Measurements from ENCODE around the gene MGP.
A peak's percentile ranks its signal among the peaks of the same experiment; 100 is the strongest.

Gene MGP

DNA sequence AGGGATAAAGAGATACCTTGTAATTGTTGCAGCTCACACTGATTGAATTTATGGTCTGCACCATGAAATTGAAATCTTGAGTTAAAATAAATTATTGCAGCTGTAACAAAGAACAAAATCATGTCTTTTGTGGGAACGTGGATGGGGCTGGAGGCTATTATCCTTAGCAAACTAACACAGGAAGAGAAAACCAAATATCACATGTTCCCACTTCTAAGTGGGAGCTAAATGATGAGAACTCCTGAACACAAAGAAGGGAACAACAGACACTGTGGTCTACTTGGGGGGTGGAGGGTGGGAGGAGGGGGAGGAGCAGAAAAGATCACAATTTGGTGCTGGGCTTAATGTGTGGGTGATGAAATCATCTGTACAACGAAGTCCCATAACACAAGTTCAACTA is 30.1 kb upstream of the MGP start:
- Mint-ChIP-seq H3K9me3 (no peaks in the 10 kb centered on the region), H3K4me1 (peaks cover 11% of the 10 kb centered on the region), H3K36me3 (ENCODE audit: insufficient read depth) (peaks cover 54% of the 10 kb centered on the region), H3K27ac (ENCODE audit: low read depth) (no peak overlapping the region), H3K27me3 (no peaks in the 10 kb centered on the region), H3K4me3 (no peak overlapping the region)
- DNase-seq (ENCODE audit: low spot score in 2 of 2) (no peak), ATAC-seq (replicated peaks; ENCODE audit: extremely low read depth, poor library complexity, severe bottlenecking) (no peak)

DNA sequence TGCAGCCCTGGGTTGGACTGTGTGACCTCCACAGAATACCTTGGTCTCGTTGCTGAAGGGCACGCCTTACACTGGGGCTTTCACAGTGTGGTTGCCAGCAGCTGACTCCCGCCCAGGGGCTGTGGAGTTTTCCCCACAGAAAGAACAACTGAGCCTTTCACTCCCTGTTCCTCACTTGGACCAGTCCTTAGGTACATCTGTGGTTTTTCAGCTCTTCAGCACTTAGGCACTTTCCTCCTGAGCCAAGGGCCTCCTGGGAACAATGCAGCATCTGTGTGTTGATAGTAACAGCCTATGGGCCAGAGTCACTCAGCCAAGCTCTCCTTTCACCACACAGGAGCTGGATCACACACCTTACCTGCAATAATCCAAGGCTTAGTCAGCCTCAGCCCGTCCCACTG is 27.7 kb upstream of the MGP start:
- Mint-ChIP-seq H3K9me3 (no peaks in the 10 kb centered on the region), H3K36me3 (ENCODE audit: insufficient read depth) (peaks cover 45% of the 10 kb centered on the region), H3K27ac (ENCODE audit: low read depth) (no peak overlapping the region), H3K4me1 (peaks cover 5% of the 10 kb centered on the region), H3K4me3 (no peak overlapping the region), H3K27me3 (no peaks in the 10 kb centered on the region)
- ATAC-seq (replicated peaks; ENCODE audit: extremely low read depth, poor library complexity, severe bottlenecking) (no peak), DNase-seq (ENCODE audit: low spot score in 2 of 2) (no peak)

DNA sequence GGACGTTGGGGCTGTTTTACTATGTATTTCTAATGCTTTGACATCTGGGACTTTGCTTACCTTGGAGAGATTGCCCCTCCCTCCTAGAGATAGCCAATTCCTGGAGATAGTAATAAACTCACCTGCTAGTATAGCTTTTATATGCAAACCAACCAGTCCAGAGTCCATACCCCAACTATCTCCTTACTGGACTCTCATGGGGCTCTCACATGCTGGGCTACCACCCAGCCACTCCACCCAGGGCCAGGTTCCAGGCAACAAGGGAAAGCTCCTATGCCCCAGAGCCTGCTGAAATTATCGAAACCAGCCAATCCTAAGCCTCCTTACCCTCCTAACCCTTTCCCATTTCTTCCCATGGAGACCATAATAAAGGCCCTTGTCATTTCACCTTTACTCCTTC is 25.5 kb upstream of the MGP start:
- Mint-ChIP-seq H3K4me1 (peaks cover 5% of the 10 kb centered on the region), H3K36me3 (ENCODE audit: insufficient read depth) (peaks cover 29% of the 10 kb centered on the region)

DNA sequence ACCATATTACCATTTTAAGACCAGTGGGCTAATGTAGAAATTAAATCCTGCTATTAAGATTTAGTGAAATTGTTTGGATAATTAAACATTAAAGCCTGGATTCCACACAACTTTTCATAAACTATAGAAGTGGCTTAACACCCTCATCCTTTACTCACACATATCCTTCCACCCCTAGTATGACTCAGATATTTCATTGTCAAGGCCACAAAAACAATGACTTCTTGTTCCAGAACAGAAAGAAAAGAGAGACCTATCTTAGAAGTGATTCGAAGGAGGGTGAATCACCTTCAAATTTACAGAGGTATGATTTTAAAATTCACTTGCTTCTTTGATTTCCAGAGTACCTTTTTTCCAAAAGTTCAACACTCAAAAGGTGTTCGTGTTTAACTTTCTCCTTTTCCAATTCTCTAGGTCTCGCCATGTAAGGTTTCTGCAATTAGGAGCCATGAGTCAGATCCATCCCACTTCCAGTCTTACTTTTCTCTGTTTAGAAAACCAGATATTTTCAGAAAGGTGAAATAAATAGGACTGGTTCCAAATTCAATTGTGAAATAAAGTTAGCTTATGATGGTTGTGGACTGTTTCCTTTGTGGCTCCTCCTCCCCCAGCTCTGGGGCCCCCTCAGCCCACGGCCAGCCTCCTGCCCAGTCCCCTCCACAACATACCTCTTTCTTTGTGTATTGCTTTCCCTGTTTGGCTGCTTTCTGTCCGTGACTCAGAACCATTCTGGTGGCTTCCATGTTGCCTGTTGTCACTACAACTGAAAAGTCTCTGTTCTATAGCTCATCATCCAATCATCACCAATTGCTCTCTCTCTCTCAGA is 24.6 kb upstream of the MGP start:
- H3K9me3 Mint-ChIP-seq: no peaks in the 10 kb centered on the region
- peaks cover 8% of the 10 kb centered on the region for H3K4me1 Mint-ChIP-seq
- H3K36me3 Mint-ChIP-seq (ENCODE audit: insufficient read depth): peaks cover 21% of the 10 kb centered on the region
- peak overlapping the region; percentile 20 for H3K27ac Mint-ChIP-seq (ENCODE audit: low read depth)
- no peak overlapping the region for H3K4me3 Mint-ChIP-seq
- ATAC-seq (replicated peaks; ENCODE audit: extremely low read depth, poor library complexity, severe bottlenecking) (no peak), DNase-seq (ENCODE audit: low spot score in 2 of 2) (no peak)
- H3K27me3 Mint-ChIP-seq: no peaks in the 10 kb centered on the region

More for the DNA sequence above, 25.5 kb upstream of the MGP start:
- H3K9me3 Mint-ChIP-seq: no peaks in the 10 kb centered on the region
- ATAC-seq (replicated peaks; ENCODE audit: extremely low read depth, poor library complexity, severe bottlenecking) (no peak), DNase-seq (ENCODE audit: low spot score in 2 of 2) (no peak)
- no peak overlapping the region for H3K4me3 Mint-ChIP-seq
- H3K27me3 Mint-ChIP-seq: no peaks in the 10 kb centered on the region
- no peak overlapping the region for H3K27ac Mint-ChIP-seq (ENCODE audit: low read depth)

DNA sequence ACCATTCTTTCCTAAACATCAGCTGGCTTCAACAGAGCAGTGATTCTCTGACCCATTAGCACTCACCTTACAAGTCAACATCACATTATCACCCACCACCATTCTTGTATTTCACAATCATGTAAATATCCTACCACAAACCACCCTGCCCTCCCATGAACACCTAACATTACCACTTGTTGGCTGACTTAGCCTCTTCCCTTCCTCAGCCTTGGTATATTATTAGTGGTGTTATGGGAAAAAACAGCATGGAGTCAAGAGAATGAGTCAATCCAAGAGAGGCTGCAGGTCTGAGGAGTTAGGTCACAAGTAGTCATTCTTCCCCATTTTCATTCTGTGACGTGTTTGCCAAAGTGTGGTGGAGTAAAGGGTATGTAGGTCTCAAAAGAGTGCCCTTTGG is 22.3 kb upstream of the MGP start:
- Mint-ChIP-seq H3K36me3 (ENCODE audit: insufficient read depth) (peaks cover 8% of the 10 kb centered on the region), H3K4me1 (peaks cover 12% of the 10 kb centered on the region), H3K27ac (ENCODE audit: low read depth) (no peak overlapping the region), H3K9me3 (no peaks in the 10 kb centered on the region), H3K27me3 (no peaks in the 10 kb centered on the region), H3K4me3 (no peak overlapping the region)
- ATAC-seq (replicated peaks; ENCODE audit: extremely low read depth, poor library complexity, severe bottlenecking): no peak
- DNase-seq (ENCODE audit: low spot score in 2 of 2): no peak

DNA sequence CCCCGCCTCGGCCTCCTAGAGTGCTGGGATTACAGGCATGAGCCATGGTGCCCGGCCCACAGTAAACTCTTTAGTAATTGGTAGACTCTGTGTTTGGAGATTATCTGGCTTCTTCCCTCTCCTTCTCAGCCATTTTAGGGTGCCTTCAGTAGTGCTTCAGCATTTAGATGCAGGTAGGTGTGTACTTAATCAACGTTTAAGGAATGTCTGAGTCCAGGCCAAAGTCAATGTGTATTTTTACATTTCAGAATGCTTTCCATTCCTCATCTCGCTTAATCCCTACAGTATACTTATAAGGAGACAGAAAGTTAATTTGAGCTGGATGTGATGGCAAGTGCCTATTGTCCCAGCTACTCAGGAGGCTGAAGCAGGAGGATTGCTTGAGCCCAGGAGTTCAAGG is 20.5 kb upstream of the MGP start:
- Mint-ChIP-seq H3K9me3 (no peaks in the 10 kb centered on the region), H3K36me3 (ENCODE audit: insufficient read depth) (peaks cover 4% of the 10 kb centered on the region), H3K27me3 (no peaks in the 10 kb centered on the region), H3K4me1 (peaks cover 12% of the 10 kb centered on the region), H3K27ac (ENCODE audit: low read depth) (no peak overlapping the region), H3K4me3 (no peak overlapping the region)
- ATAC-seq (replicated peaks; ENCODE audit: extremely low read depth, poor library complexity, severe bottlenecking): no peak
- no peak for DNase-seq (ENCODE audit: low spot score in 2 of 2)

DNA sequence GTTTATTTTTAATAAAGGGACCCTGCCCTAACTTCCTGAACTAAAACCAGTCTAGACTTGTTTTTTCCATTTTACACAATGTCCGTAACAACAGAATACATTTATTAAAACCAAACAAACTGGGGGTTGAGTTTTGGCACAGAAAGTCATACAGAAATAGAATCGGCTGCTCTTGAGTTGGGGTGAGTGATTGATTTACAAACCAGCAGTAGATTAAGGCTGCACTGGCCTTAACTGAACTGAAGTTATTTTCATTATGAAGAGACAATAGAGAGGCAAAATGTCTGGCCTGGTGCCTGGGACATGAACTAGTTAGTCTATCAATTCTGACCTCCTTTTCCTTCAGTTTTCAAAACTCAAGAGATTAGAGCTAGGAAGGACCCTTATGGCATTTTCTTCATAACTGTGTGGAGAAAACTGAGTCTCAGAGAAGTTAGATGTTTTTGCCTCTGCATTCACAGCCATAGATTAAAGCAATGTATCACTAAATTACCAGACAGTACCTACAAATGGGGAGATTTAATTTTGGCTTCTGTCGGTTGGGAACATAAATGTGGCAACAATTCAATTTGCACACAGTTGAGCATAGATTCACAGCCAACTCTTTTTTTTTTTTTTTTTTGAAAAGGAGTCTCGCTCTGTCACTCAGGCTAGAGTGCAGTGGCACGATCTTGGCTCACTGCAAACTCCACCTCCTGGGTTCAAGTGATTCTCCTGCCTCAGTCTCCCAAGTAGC is 19.8 kb upstream of the MGP start:
- Mint-ChIP-seq H3K9me3 (no peaks in the 10 kb centered on the region), H3K4me3 (no peak overlapping the region), H3K27ac (ENCODE audit: low read depth) (peak overlapping the region; percentile 14), H3K36me3 (ENCODE audit: insufficient read depth) (peaks cover 4% of the 10 kb centered on the region), H3K27me3 (no peaks in the 10 kb centered on the region), H3K4me1 (peaks cover 7% of the 10 kb centered on the region)
- DNase-seq (ENCODE audit: low spot score in 2 of 2) (no peak), ATAC-seq (replicated peaks; ENCODE audit: extremely low read depth, poor library complexity, severe bottlenecking) (no peak)

DNA sequence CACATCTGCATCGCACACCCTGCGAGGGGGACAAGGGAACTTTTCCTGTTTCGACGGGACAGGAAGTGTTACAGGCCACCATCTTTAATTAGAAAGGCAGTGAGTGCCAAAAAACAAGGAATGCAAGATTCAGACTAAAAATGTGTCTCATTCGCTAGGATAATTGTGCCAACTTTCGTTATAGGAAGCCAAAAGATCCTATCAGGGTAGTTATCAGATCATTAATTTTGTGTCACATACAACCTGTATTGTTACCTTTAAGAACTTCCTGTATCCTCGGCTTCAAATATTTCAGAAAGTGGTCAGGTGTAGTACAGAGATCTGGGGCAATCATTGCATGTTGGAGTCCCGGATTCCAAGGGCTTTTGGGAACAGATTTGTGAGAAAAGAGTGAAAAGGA is 19.2 kb upstream of the MGP start:
- Mint-ChIP-seq H3K4me1 (peaks cover 7% of the 10 kb centered on the region), H3K9me3 (no peaks in the 10 kb centered on the region), H3K36me3 (ENCODE audit: insufficient read depth) (peaks cover 4% of the 10 kb centered on the region), H3K4me3 (no peak overlapping the region), H3K27me3 (no peaks in the 10 kb centered on the region), H3K27ac (ENCODE audit: low read depth) (no peak overlapping the region)
- DNase-seq (ENCODE audit: low spot score in 2 of 2) (no peak), ATAC-seq (replicated peaks; ENCODE audit: extremely low read depth, poor library complexity, severe bottlenecking) (no peak)

DNA sequence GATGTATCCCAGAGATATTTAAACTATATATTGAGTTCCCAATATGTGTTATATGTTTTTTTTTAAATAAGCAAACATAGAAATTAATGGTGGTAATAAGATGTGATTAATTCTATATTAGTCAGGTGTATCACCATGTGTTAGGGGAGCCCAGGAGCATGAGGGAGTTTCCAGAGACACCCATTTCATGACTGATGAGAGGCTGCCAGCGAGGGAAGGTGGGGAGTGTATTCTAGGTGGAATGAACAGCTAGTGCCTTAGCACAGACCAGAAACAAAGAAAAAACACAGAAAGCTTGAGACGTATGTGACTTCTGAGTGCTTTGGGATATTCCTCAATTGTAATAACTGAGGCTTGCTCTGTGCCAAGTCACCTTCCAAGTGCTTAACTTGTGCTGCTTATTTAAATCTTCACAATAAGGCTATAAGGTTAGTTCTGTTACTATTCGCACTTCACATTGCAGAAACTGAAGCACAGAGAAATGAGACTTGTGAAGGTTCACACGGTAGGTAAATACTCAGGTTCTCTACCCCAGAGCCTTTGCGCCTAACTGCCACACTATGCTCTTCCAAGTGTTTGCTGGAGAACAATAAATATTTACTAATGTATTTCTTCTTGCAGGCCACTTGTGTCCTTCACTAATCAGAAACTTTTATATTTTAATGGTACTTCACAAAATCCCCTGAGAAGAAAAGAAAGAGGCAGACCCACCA is 17.9 kb upstream of the MGP start:
- no peak for DNase-seq (ENCODE audit: low spot score in 2 of 2)
- ATAC-seq (replicated peaks; ENCODE audit: extremely low read depth, poor library complexity, severe bottlenecking): no peak
- H3K36me3 Mint-ChIP-seq (ENCODE audit: insufficient read depth): peaks cover 2% of the 10 kb centered on the region
- H3K27me3 Mint-ChIP-seq: no peaks in the 10 kb centered on the region
- no peaks in the 10 kb centered on the region for H3K9me3 Mint-ChIP-seq
- H3K4me1 Mint-ChIP-seq: peaks cover 7% of the 10 kb centered on the region
- H3K27ac Mint-ChIP-seq (ENCODE audit: low read depth): no peak overlapping the region
- no peak overlapping the region for H3K4me3 Mint-ChIP-seq

DNA sequence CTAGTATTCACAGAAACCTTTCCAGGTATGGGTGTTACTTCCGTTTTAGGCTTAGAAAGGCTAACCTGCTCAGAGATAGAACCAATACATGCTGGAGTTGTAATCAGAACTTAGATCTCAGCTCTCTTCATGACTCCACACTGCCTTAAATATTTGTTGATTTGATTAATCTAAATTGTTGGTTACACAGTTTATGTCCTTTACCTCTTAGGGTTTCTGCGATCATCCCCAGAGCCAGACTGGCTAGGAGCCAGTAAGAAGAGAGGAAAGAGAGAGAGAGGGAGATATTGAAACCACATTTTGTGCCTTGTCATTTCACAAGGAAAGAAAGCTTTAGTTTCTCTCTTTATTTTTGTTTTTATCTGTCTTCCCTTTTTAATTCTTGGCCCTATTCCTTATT is 16.8 kb upstream of the MGP start:
- H3K27ac Mint-ChIP-seq (ENCODE audit: low read depth): no peak overlapping the region
- no peak overlapping the region for H3K4me3 Mint-ChIP-seq
- H3K36me3 Mint-ChIP-seq (ENCODE audit: insufficient read depth): no peaks in the 10 kb centered on the region
- H3K27me3 Mint-ChIP-seq: no peaks in the 10 kb centered on the region
- H3K9me3 Mint-ChIP-seq: no peaks in the 10 kb centered on the region
- peaks cover 7% of the 10 kb centered on the region for H3K4me1 Mint-ChIP-seq
- DNase-seq (ENCODE audit: low spot score in 2 of 2): no peak
- ATAC-seq (replicated peaks; ENCODE audit: extremely low read depth, poor library complexity, severe bottlenecking): no peak

DNA sequence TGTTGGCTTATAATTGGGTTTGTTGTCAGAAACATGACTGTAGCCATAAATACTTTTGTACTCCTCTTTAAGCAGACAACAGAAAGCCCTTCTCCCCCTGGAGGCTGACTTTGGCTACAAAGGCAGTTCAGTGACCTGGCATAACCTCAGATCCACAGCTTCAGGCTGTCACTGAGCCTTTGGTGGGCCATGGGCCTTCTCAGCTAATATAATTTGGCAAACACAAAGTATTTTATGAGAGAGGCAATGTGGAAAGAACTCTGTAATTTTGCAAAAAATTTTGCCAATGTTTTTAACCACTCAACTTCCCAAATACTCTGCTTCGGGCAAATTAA is 15.5 kb upstream of the MGP start:
- Mint-ChIP-seq H3K36me3 (ENCODE audit: insufficient read depth) (no peaks in the 10 kb centered on the region), H3K27me3 (no peaks in the 10 kb centered on the region), H3K9me3 (no peaks in the 10 kb centered on the region), H3K27ac (ENCODE audit: low read depth) (no peak overlapping the region), H3K4me3 (no peak overlapping the region), H3K4me1 (peaks cover 7% of the 10 kb centered on the region)
- DNase-seq (ENCODE audit: low spot score in 2 of 2): no peak
- ATAC-seq (replicated peaks; ENCODE audit: extremely low read depth, poor library complexity, severe bottlenecking): no peak

DNA sequence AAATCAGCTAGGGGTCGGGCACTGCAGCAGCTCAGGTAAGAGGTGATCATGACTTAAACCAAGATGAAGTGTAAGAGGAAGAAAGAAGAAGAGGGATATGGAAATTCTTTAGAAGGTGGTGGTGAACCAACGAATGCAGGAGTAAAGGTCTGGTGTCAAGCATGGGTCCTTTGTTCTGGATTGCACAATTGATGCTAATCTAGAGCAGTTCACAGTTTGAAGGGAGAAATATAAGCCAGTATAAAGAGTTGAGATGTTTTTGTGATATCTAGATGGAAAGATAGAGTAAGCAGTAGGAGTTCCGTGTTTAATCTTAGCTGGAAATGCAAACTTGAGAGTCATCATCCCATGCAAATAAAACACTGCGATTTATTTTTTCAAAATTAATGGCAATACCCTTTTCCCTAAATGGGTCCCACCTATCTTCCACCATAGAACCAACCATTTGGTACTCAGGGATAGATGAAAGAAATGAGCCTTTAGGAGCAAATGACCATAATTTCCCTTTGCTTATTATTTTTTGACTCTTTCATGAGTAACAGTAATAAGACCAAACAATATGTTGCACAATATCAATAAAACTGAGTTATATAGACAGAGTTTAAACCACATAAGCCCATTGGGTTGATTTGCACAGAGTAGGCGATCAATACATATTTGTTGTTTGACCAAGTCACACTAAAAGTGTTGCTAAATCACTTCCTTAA is 15.0 kb upstream of the MGP start:
- H3K4me1 Mint-ChIP-seq: peaks cover 7% of the 10 kb centered on the region
- H3K4me3 Mint-ChIP-seq: no peak overlapping the region
- DNase-seq (ENCODE audit: low spot score in 2 of 2): no peak
- H3K27me3 Mint-ChIP-seq: no peaks in the 10 kb centered on the region
- no peaks in the 10 kb centered on the region for H3K9me3 Mint-ChIP-seq
- H3K36me3 Mint-ChIP-seq (ENCODE audit: insufficient read depth): no peaks in the 10 kb centered on the region
- H3K27ac Mint-ChIP-seq (ENCODE audit: low read depth): no peak overlapping the region
- ATAC-seq (replicated peaks; ENCODE audit: extremely low read depth, poor library complexity, severe bottlenecking): no peak

Measured in central memory CD8-positive, alpha-beta T cell (primary cell).